ENCODE results near the gene LRFN4. TPM values are rescaled to one million over a fixed set of nuclear protein-coding genes. Genes with fewer than 3 reads are reported as not detected.
"Not testable (repeated sequence)": the region's sequence is repeated elsewhere in the genome, so short reads cannot be mapped to it uniquely, and the experiment has no call there.

The LRFN4 gene
- 10 to 100 TPM; 32.7 to 46.3 TPM for total RNA-seq
- long read RNA-seq, transcript LRFN4-201 (2 exons, 2,431 nt): major isoform, 21 of 30 reads
- long read RNA-seq, partial matches to known transcripts: 0 of 30 reads
- long read RNA-seq, other reads (novel, unspliced or antisense): 9 of 30 reads

DNA sequence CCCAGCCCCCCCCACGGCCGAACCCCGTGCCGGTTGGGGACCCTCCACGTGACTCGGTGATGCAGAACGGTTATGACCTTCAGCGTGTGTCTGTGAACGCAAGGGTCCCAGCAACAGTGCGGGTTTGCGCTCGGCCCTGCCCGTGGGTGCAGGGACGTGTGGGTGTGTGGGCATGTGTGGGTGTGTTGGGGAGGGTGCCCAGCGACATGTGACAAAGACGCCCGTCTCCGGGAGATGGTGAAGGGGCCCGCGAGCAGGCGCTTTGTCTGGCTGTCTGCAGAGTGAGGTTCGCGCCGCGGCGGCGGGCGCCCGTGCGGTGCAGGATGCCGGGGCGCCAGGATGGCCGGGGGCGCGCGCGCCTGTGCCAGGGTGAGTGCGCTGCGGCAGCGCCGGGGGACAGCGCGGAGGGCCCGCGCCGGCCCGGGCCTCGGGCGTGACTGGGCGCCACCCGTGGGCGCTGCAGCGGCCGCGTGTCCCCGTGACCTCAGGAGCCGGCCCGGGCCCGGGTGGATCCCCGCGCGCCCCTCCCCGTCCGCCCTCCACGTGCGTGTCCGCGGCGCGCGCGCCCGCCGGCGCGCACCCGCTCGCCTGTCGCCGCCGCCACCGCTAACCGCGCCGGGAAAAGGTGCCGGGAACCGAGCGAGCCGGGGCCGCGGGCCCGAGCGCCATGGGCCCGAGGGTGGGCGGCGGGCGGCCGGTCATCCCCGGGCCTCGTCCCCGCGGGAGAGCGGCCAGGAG lies at the start of gene LRFN4:
TSS of gene LRFN4 (plus strand) at position 569 of the 738 bp plus-strand sequence. CDS start 681 bp downstream, outside the sequence.
- DNase-seq: peak; percentile 36 to 63
- ATAC-seq: peak; percentile 55
- intact Hi-C loops (cut with DNase I, micrococcal nuclease): no loop called here

DNA sequence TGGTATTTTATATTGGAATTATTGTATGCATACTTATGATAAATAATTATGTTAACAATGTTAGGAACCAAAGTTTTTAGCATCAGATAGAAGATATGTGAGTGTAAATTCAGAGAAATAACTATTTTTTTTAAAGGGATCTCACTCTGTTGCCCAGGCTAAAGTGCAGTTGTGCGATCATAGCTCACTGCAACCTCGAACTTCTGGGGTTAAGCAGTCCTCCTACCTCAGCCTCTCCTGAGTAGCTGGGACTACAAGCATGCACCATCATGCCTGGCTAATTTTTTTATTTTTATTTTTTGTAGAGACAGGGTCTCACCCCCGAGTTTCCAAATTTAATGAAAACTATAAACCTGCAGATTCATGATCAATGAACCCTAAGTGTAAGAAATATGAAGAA lies 47.3 kb upstream of the LRFN4 start:
- intact Hi-C loops (cut with DNase I, micrococcal nuclease): no loop called here
- ATAC-seq (no peak), DNase-seq (no peak)

DNA sequence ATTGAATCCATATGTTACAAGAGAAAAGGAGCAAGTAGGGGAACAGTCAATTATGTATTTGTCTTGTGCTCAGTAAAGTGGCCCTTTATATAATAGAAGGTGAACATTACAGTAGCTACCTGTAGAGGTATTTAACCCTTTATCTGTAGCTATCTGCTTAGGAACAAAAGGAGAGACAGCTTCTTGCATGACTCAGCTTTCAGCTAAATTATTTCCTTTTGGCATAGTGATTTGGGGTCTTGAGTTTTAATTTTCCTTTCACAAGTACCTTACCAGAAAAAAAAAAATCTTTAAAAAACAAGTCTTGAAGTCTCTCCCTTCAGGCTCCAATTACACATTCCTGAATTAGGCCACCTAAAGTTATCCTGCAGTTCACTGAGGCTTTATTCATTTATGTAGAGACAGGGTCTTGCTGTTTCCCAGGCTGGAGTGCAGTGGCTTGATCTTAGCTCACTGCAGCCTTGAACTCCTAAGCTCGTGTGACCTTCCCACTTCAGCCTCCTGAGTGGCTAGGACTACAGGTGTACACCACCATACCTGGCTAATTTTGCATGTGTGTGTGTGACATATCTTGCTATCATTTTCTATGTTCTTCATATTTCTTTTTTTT lies 46.2 kb upstream of the LRFN4 start:
- ATAC-seq (no peak), DNase-seq (no peak)
- intact Hi-C loops (cut with DNase I, micrococcal nuclease): no loop called here

DNA sequence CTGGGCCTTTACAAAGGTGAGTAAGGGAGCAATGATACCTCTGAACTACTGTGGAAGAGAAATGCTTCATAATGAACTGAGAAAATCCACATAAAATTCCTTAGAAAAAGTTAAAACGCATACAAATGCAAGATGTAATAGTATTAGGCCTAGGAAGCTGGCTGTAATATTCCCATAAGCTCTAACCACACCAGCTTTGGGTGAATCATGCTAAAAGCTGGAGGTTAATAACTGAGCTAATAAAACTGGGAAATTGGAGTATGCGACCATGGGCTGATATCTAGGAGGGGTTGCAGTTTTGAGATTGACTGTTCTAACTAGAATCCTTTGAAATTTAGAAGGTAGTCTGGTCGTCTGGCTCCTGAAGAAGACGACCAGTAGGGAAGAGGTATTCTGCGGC lies 42.2 kb upstream of the LRFN4 start:
- ATAC-seq: no peak
- intact Hi-C loops (cut with DNase I, micrococcal nuclease): no loop called here
- DNase-seq: no peak

DNA sequence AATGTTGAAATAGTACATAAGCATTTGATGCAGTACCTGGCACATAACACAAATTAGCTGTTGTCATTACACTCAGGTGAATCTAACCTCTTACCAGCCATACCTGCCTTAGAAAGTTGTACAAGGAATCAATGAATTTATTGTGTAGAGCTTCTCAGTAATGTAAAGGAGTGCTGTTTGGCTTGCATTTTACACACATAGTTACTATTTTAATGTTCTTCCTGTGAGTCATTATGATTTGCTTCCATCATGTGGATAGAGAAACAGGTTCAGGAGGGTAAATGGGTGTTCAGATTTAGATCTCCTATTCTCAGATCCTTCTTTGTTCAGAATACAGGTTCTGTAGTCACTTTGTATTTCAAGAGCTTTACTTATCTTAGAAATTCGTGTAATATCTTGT lies 41.2 kb upstream of the LRFN4 start:
- intact Hi-C loops (cut with DNase I, micrococcal nuclease): no loop called here
- DNase-seq (no peak), ATAC-seq (no peak)

DNA sequence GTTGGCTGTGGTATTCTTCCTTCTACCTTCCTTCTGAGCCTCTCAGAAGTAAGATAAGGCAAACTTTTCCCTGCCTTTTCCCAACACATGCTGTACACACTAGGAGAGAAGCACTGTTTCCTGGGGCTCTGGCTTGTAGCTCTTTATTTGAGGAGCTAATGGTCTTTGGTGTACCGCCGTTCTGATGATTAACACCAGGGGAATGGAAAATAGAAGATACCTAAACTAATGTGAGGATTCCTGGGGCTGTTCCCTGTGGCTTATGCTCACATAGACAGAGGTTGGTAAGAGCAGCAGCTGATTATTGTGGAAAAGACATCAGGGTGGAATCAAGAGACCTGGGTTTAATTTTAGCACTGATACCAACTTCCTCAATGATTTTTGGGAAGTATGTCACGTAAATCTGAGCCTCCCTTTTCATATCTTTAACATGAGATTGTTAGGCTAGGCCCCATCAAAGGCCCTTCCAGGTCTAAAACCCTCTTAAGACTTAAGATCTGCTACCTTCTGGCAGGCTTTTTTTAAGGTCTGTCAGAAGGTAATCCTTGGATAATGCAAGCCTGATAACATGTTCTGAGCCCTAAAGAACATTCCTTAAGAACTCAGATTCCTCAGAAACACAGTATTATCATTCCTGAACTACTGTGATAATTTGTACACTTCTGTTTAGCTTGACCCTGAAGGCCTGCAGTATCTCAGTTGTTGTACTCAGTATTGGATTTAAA lies 38.5 kb upstream of the LRFN4 start:
- DNase-seq (no peak), ATAC-seq (no peak)
- intact Hi-C loops (cut with DNase I, micrococcal nuclease): no loop called here

DNA sequence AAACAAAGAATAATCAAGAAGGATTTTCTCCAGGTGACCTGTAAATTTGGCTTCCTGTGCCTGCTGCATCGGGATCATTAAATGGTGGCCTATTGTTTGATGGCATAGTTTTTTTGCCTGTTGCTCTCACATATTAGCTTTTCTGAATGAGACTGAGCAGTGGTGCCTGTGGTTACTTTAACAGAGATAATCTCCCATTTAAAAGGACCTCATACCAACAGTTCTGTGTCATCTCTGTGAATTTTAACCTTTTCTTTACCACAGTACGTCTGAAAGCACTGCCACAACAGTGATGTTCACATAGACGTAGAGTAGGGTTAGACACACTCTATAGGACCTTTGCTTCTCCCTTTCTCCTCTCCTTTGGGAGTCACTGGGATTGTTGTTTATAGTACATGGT lies 36.5 kb upstream of the LRFN4 start:
- DNase-seq: no peak
- no peak for ATAC-seq
- intact Hi-C loops (cut with DNase I, micrococcal nuclease): no loop called here

DNA sequence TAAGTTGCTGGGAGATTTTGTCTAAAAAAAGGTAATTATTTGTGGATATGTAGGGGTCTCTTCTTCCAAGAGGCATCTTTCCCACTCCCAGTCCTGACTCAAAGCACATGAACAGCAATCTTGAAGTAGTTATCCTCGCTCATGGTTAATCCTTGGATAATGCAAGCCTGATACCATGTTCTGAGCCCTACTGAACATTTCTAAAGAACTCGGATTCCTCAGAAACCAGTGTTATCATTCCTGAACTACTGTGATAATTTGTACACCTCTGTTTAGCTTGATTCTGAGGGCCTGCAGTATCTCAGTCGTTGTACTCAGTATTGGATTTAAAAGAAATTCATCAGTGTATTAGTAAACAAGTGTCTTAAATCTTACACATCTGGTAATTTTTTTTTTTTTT lies 36.0 kb upstream of the LRFN4 start:
- DNase-seq (no peak), ATAC-seq (no peak)
- intact Hi-C loops (cut with DNase I, micrococcal nuclease): no loop called here

DNA sequence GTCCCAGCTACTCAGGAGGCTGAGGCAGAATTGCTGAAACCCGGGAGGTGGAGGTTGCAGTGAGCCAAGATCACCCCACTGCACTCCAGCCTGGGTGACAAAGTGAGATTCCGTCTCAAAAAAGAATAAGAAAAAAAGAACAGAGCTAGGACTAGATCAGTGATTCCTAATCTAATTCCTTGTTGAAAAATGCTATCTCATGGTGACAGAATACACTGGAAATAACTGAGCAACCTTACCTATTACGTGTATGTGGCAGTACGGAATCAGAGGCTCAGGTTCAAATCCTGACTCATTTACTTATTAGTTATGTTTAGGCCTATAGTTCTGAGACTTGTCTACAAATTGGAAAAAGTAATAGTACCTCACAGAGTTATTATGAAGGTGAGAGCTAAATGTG lies 33.2 kb upstream of the LRFN4 start:
- DNase-seq (no peak), ATAC-seq (no peak)
- intact Hi-C loops (cut with DNase I, micrococcal nuclease): no loop called here

DNA sequence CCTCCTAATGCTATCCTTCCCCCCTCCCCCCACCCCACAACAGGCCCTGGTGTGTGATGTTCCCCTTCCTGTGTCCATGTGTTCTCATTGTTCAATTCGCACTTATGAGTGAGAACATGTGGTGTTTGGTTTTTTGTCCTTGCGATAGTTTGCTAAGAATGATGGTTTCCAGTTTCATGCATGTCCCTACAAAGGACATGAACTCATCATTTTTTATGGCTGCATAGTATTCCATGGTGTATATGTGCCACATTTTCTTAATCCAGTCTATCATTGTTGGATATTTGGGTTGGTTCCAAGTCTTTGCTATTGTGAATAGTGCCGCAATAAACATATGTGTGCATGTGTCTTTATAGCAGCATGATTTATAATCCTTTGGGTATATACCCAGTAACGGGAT lies 32.3 kb upstream of the LRFN4 start:
- ATAC-seq; DNase-seq; intact Hi-C loops (cut with DNase I, micrococcal nuclease): not testable (repeated sequence)

DNA sequence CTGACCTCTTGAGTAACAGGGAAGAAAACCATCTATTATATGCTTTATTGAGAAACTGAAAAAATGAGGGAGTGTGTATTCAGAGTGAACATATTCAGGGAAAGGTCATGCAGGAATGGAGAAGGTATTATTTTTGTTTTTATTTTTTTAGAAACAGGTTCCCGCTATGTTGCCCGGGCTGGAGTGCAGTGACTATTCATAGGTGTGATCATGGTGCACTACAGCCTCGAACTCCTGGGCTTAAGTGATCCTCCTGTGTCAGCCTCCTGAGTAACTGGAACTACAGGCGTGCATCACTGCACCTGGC lies 22.4 kb upstream of the LRFN4 start:
- intact Hi-C loops (cut with DNase I, micrococcal nuclease): loop anchor here (2.0 to 10.0 kb wide), 2 partner anchors 140 kb away; no protein-coding TSS in a partner anchor
- no peak for ATAC-seq

DNA sequence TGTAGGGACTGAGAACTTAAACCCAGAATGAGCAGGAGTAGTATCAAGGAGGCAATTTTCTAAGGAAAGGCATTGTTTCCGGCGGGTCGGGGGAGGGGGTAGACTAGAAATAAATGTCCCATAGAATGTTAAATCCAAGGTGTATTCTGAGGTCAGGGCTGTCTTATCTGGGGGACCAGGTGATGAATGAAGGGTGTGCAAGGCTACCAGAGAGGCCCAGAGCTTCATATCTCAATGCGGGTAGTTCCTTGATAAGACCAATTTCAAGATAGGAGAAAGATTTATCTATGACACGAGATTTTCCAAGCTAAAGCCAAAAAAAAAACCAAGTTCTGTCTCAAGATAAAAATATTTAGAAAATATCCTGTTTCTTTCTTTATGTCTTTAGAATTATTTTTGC lies 21.9 kb upstream of the LRFN4 start:
- intact Hi-C loops (cut with DNase I, micrococcal nuclease): loop anchor here (2.0 to 10.0 kb wide), 2 partner anchors 140 kb away; no protein-coding TSS in a partner anchor
- DNase-seq: no peak
- no peak for ATAC-seq

More for the DNA sequence above, 22.4 kb upstream of the LRFN4 start:
- no peak for DNase-seq

DNA sequence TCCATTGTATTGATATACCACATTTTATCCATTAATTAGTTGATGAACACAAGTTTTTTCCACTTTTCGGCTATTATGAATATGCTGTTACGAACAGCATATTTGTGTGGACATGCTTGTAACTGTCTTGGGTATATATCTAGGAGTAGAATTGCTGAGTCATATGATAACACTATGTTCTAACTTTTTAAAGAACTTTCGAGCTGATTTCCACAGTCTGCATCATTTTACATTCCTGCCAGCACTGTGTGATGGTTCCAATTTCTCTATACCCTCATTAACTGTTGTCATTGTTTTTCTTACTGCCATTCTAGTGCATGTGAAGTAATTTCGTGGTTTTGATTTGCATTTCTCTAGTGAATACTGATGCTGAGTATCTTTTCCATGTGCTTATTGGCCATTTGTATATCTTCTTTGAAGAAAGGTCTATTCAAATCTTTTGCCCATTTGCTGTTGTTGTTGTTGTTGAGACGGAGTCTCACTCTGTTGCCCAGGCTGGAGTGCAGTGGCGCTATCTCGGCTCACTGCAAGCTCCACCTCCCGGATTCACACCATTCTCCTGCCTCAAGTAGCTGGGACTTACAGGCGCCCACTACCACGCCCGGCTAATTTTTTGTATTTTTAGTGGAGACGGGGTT lies 21.0 kb upstream of the LRFN4 start:
- intact Hi-C loops (cut with DNase I, micrococcal nuclease): loop anchor here (2.0 to 10.0 kb wide), 2 partner anchors 141 kb away; no protein-coding TSS in a partner anchor
- ATAC-seq (no peak), DNase-seq (no peak)

DNA sequence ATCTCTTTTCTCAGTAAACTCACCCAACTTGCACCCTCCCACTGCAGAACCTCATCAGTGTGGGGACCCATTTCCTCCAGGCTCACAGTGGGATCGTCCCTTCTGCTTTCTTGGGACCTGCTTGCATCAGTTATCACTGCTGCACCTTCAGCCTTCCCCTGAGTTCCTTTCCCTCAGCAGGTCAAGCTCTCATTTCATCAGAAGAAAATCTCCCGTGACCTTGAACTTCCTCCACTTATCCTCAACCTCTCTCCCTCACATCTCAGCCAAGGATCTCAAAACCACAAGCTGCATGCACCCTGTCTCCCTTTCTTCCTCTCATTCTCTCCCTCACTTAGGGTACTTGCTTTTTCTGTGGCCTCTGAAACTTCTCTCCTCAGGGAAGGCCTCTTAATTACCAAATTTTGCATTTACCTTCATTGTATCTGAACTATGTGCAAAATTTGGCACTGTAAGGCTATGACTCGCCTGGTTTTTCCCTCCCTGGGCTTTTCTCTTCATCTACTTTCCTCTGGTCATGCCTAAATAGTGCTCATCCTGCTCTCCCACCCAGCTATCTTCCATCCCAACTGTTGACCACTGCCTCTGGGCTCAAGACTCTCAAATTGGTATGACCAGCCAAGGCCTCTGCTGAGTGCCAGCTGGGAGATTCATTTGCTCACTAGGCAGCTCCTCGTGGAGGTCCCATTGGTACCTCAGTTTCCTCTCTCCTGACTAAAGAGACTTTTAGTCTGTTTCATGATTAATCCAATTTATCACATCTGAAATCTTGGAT lies 16.4 kb upstream of the LRFN4 start:
- no peak for DNase-seq
- no peak for ATAC-seq
- intact Hi-C loops (cut with DNase I, micrococcal nuclease): no loop called here

DNA sequence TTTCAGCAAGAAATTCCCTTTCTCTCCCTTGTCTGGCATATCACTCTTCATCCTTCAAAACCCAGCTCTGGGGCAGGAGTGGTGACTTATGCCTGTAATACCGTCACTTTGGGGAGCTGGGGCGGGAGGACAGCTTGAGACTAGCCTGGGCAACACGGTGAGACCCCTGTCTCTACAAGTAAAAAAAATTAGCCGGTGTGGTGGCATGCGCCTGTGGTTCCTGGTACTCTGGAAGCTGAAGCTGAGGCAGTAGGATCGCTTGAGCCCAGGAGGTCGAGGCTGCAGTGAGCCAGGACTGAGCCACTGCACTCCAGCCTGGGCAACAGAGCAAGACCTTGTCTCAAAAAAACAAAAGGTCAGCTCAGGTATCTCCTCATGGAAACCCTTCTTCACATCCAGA lies 15.0 kb upstream of the LRFN4 start:
- ATAC-seq: no peak
- no peak for DNase-seq
- intact Hi-C loops (cut with DNase I, micrococcal nuclease): no loop called here

DNA sequence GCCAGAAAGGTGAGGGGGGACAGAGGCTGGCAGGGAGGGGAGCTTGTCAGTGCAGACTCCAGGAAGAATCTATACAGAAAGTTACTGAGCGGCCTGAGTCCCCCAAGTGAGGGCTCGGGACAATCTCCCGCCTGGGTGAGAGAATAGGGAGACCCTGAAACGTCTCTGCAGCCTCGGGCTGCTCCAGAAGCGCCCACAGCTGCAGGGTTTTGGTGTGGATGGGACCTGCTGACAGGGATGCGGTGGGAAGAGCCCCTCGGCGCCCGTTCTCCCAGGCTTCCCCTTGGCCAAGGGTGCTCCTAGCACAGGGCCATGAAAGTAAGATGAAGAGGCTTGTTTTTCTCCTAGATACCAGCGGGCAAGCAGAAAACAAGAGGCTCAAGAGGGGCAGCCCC lies 14.4 kb upstream of the LRFN4 start:
- DNase-seq (no peak), ATAC-seq (peak; percentile 17)
- intact Hi-C loops (cut with DNase I, micrococcal nuclease): no loop called here

DNA sequence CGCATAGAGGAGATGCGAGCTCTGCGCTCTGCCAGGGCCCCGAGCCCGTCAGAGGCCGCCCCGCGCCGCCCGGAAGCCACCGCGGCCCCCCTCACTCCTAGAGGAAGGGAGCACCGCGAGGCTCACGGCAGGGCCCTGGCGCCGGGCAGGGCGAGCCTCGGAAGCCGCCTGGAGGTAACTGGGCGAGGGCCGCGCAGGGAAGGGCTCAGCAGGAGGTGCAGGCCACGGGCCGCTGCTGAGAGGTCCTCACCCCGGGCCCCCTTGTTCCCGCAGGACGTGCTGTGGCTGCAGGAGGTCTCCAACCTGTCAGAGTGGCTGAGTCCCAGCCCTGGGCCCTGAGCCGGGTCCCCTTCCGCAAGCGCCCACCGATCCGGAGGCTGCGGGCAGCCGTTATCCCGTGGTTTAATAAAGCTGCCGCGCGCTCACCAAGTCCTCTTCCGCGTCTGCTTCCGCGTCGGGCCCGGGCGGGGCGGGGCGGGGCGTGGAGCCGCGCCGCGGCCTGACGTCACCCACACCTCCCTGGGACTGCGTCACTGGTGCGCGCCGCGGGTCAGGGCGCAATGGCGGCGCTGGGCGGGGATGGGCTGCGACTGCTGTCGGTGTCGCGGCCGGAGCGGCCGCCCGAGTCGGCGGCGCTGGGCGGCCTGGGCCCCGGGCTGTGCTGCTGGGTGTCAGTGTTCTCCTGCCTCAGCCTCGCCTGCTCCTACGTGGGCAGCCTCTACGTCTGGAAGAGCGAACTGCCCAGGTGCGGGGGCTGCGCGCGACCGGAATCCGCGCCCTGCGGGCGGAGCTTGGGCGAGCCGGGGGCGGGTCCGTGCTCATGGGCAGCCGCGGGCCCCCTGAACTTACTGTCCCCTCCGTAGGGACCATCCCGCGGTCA lies 13.7 kb upstream of the LRFN4 start, which contains the start of gene RCE1:
TSS of gene RCE1 (plus strand) at position 546 of the 880 bp plus-strand sequence. CDS start at position 561, 15 bp downstream.
- DNase-seq: peak; percentile 86 to 93
- ATAC-seq: peak; percentile 92
- intact Hi-C loops (cut with DNase I, micrococcal nuclease): no loop called here
